Lung (tissue), 12 donors: ENCODE data around the gene PRDM16. TPM values are rescaled to one million over a fixed set of nuclear protein-coding genes. Genes with fewer than 3 reads are reported as not detected.

ENCODE experiments used
- ATAC-seq: fragments of 200-7000 bp; cut with Tn5 transposase; one replicate; pipeline ENCODE4 v1.9.1; 2020; ENCODE audit warnings: moderate number of reproducible peaks; ENCODE audit not compliant: insufficient read depth, low FRiP score
- DNase-seq, 3 donors: peaks; one replicate each; pipeline ENCODE4 v3.0.0-alpha.2; 2013 to 2017
- H3K27ac ChIP-seq, 2 donors: one replicate each; pipeline ENCODE4 v1.5.1; 2013; ENCODE audit warnings: mild to moderate bottlenecking in 2 of 2, moderate library complexity in 2 of 2, control low read depth in 1 of 2, inconsistent platforms in 1 of 2, low read depth in 1 of 2, low read length in 1 of 2
- H3K27me3 ChIP-seq, 3 donors: one replicate each; pipeline ENCODE4 v1.5.1; 2013; ENCODE audit warnings: low read length in 2 of 3; ENCODE audit not compliant: control insufficient read depth in 3 of 3, insufficient read depth in 3 of 3
- H3K36me3 ChIP-seq, 4 donors: one replicate each; pipeline ENCODE4 v1.5.1; 2013; ENCODE audit warnings: low read length in 4 of 4, mild to moderate bottlenecking in 1 of 4, moderate library complexity in 1 of 4; ENCODE audit not compliant: control insufficient read depth in 4 of 4, insufficient read depth in 4 of 4
- H3K4me1 ChIP-seq, 5 donors: one replicate each; pipeline ENCODE4 v1.5.1; 2013; ENCODE audit warnings: low read length in 5 of 5, mild to moderate bottlenecking in 2 of 5, moderate library complexity in 1 of 5; ENCODE audit not compliant: control insufficient read depth in 5 of 5, insufficient read depth in 5 of 5
- H3K4me3 ChIP-seq: one replicate; pipeline ENCODE4 v1.5.1; 2013; ENCODE audit warnings: mild to moderate bottlenecking, control low read depth, moderate library complexity
- H3K9ac ChIP-seq, 2 donors: one replicate each; pipeline ENCODE4 v1.5.1; 2013; ENCODE audit warnings: low read length in 2 of 2, control low read depth in 1 of 2; ENCODE audit not compliant: insufficient read depth in 1 of 2
- H3K9me3 ChIP-seq, 4 donors: one replicate each; pipeline ENCODE4 v1.5.1; 2013; ENCODE audit warnings: low read length in 3 of 4, mild to moderate bottlenecking in 1 of 4, moderate library complexity in 1 of 4; ENCODE audit not compliant: control insufficient read depth in 4 of 4, insufficient read depth in 3 of 4
- WGBS, 2 donors: extraction: QIAGEN DNeasy Blood & Tissue Kit; methylation state at CpG; one replicate each; pipeline ENCODE4 v1.1.7; 2013; 5-methylcytosine and 5-hydroxymethylcytosine counted together
- polyA plus RNA-seq, 2 donors: library from polyadenylated mRNA; stranded (reverse); fragments of 200-250 nt; gene quantifications; one replicate each; pipeline ENCODE4 v1.2.1, GENCODE V29; 2013
- total RNA-seq, 2 donors: library from RNA; depleted of rRNA in 1 of 2; stranded (reverse); fragments of >200 nt in 1 of 2; gene quantifications; one replicate each; pipeline ENCODE4 v1.2.1, GENCODE V29; 2014 to 2021
- TF ChIP-seq, protein P1 (sequence below): IDR thresholded peaks from 2 replicates; pipeline ENCODE4 v1.5.1; 2012; ENCODE audit warnings: mild to moderate bottlenecking; ENCODE audit errors: control extremely low read depth, extremely low read depth
- donor health status: control.
- donor health status: control.
- donor health status: Bipolar disorder and iron deficiency.
- donor health status: healthy.
- donor health status: DM: yes; HTN: yes; CAD: no.

The PRDM16 gene
- total and polyA plus RNA-seq, 4 donors, result 2.4 to 36.5 (median 13.1) TPM

DNA sequence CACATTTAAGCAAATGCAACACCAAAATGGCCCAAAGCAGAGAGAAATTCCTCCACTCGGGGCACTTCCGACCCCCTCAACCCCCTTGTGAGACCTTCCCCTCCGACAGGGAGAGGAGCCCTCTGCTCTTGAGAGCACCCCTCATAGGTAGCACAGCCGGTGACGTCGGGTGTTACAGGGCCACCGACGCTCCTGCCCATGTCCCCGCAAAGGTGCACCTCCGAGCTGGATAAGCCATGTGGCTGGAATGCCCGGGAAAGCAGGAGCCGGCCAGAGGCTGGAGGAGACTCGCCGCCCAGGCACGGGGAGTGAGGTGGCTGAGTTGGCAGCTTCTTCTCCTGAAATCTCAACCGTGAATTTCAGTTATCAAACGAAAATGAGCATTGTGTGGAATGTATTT lies 318.4 kb downstream of the PRDM16 start:
- no peak overlapping the region for H3K9ac ChIP-seq
- H3K36me3 ChIP-seq, result no peaks in the 10 kb centered on the region
- TF ChIP-seq, protein P1, sequence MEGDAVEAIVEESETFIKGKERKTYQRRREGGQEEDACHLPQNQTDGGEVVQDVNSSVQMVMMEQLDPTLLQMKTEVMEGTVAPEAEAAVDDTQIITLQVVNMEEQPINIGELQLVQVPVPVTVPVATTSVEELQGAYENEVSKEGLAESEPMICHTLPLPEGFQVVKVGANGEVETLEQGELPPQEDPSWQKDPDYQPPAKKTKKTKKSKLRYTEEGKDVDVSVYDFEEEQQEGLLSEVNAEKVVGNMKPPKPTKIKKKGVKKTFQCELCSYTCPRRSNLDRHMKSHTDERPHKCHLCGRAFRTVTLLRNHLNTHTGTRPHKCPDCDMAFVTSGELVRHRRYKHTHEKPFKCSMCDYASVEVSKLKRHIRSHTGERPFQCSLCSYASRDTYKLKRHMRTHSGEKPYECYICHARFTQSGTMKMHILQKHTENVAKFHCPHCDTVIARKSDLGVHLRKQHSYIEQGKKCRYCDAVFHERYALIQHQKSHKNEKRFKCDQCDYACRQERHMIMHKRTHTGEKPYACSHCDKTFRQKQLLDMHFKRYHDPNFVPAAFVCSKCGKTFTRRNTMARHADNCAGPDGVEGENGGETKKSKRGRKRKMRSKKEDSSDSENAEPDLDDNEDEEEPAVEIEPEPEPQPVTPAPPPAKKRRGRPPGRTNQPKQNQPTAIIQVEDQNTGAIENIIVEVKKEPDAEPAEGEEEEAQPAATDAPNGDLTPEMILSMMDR, result no peak
- H3K9me3 ChIP-seq, result no peaks in the 10 kb centered on the region
- H3K4me1 ChIP-seq, result no peaks in the 10 kb centered on the region
- no peak for DNase-seq
- H3K27ac ChIP-seq, result no peak overlapping the region
- ATAC-seq, result no peak
- WGBS, 2 donors, result 74 to 87% methylated on average over 17 of the region's 17 CpGs
- peaks cover 0 to 40% (median 29%) of the 10 kb centered on the region in 3 donors for H3K27me3 ChIP-seq
- no peak overlapping the region for H3K4me3 ChIP-seq

DNA sequence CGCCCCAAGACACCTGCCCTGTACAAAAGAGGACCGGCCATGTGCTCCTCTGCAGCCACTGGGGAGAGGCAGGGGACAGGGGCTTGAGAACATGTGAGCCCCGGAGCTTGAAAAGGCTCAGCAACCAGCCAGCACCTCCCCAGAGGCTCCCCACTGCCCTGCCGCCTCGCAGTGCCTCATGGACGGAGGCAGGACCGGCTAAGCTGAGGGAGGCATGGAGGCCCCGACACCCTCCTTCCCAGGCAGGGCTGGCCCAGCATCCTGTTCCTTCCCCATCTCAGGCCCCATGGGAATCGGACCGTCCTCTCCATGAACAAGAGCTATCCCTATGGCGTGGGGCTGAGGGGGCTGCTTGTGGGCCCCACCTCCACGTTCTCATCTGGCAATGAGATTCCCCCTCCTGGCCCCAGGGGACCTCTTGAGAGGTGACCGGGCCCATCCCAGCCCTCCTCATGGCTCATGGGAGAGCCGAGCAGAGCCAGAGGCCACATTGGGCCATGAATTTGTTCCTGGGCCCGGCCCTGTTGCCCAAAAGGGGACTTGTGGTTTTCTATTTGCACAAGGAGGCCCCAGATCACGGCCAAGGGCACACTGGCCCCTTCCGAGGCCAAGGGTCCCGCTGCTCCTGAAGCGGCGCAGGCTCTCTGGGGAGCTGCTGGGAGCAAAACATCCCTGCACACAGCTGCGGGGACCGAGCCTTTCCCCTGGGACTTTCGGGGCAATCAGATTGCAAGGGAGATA lies 320.3 kb downstream of the PRDM16 start:
- TF ChIP-seq, protein P1, result no peak
- H3K27me3 ChIP-seq, result peaks cover 0 to 46% (median 40%) of the 10 kb centered on the region in 3 donors
- no peaks in the 10 kb centered on the region for H3K36me3 ChIP-seq
- no peak overlapping the region for H3K9ac ChIP-seq
- peaks cover 0 to 2% (median 0%) of the 10 kb centered on the region in 4 donors for H3K9me3 ChIP-seq
- H3K4me1 ChIP-seq, result peaks cover 0 to 15% (median 6%) of the 10 kb centered on the region in 5 donors
- H3K4me3 ChIP-seq, result no peak overlapping the region
- ATAC-seq (no peak), DNase-seq (no peak)
- no peak overlapping the region for H3K27ac ChIP-seq
- WGBS, 2 donors, result 80 to 86% methylated on average over 23 of the region's 23 CpGs

DNA sequence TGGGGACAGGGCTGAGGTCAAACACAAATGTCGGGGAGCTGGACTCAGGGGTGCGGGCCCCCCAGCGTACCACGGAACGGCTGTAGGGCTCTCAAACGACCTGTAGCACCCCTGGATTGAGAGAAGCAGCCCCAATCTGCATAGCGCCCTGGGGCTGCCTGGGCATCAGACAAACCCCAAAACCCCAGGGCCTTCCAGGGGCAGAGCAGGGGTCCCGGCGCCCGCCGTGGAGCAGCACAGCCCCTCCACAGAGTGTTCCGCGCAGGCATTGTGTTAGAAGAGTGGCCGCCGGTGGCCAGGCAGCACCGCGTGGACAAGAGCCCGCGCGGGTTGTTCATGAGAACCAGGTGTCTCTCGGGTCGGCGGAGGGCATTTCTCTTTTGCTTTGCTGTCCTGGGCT lies 321.3 kb downstream of the PRDM16 start:
- ATAC-seq, result no peak
- 89 to 95% methylated on average over 19 to 23 of the region's 23 CpGs for WGBS, 2 donors
- TF ChIP-seq, protein P1, result no peak
- H3K27me3 ChIP-seq, result peaks cover 0 to 56% (median 47%) of the 10 kb centered on the region in 3 donors
- DNase-seq, result no peak
- H3K4me3 ChIP-seq, result no peak overlapping the region
- no peaks in the 10 kb centered on the region for H3K36me3 ChIP-seq
- H3K9me3 ChIP-seq, result peaks cover 0 to 2% (median 0%) of the 10 kb centered on the region in 4 donors
- H3K27ac ChIP-seq, result no peak overlapping the region
- H3K9ac ChIP-seq, result no peak overlapping the region
- peaks cover 0 to 15% (median 6%) of the 10 kb centered on the region in 5 donors for H3K4me1 ChIP-seq
